Heart left ventricle (tissue), 16 donors: Measurements from ENCODE around the gene ZNF791. TPM values are rescaled to one million over a fixed set of nuclear protein-coding genes. Genes with fewer than 3 reads are reported as not detected.
A peak's percentile ranks its signal among the peaks of the same experiment; 100 is the strongest.

Experiments used
- ATAC-seq, 4 donors: fragments of 200-7000 bp; cut with Tn5 transposase; one replicate each; pipeline ENCODE4 v1.9.1; 2020 to 2022; ENCODE audit warnings: moderate library complexity in 4 of 4, mild to moderate bottlenecking in 3 of 4, moderate number of reproducible peaks in 1 of 4
- DNase-seq, 5 donors: peaks; one replicate each; pipeline ENCODE4 v3.0.0-alpha.2; 2020
- H3K27ac ChIP-seq, 12 donors: fragments of 200-600 bp; sonication (generic) in 4 of 12; one replicate each; pipeline versions ENCODE4 v1.5.0 to v1.8.0; 2016 to 2022; ENCODE audit warnings: mild to moderate bottlenecking in 2 of 12
- H3K27me3 ChIP-seq, 9 donors: fragments of 200-600 bp; sonication (generic) in 2 of 9; one replicate each; pipeline versions ENCODE4 v1.5.1 to v1.8.0; 2016 to 2022; ENCODE audit warnings: mild to moderate bottlenecking in 3 of 9
- H3K36me3 ChIP-seq, 9 donors: fragments of 200-600 bp; sonication (generic) in 2 of 9; one replicate each; pipeline versions ENCODE4 v1.5.0 to v1.8.0; 2018 to 2022; ENCODE audit warnings: mild to moderate bottlenecking in 2 of 9
- H3K4me1 ChIP-seq, 12 donors: fragments of 200-600 bp; sonication (generic) in 4 of 12; one replicate each; pipeline versions ENCODE4 v1.5.0 to v1.8.0; 2016 to 2022; ENCODE audit warnings: mild to moderate bottlenecking in 3 of 12
- H3K4me3 ChIP-seq, 12 donors: fragments of 200-600 bp; sonication (generic) in 4 of 12; one replicate each; pipeline versions ENCODE4 v1.5.0 to v1.8.0; 2017 to 2022; ENCODE audit warnings: mild to moderate bottlenecking in 9 of 12, moderate library complexity in 4 of 12
- H3K9me3 ChIP-seq, 12 donors: fragments of 200-600 bp; sonication (generic) in 4 of 12; one replicate each; pipeline versions ENCODE4 v1.5.0 to v1.8.0; 2016 to 2022; ENCODE audit warnings: mild to moderate bottlenecking in 1 of 12
- CTCF ChIP-seq, 12 donors: fragments of 200-600 bp; sonication (generic) in 4 of 12; IDR thresholded peaks; one replicate each; pipeline versions ENCODE4 v1.5.0 to v1.8.0; 2018 to 2022; ENCODE audit warnings: antibody characterized with exemption in 12 of 12, mild to moderate bottlenecking in 5 of 12
- POLR2A ChIP-seq, 2 donors: fragments of 450-650 bp; IDR thresholded peaks; one replicate each; pipeline ENCODE4 v1.6.1; 2017; ENCODE audit warnings: antibody characterized with exemption in 2 of 2, mild to moderate bottlenecking in 2 of 2, moderate library complexity in 2 of 2
- WGBS, 4 donors: extraction: QIAGEN DNeasy Blood & Tissue Kit in 2 of 4; methylation state at CpG; one replicate each; pipeline versions ENCODE4 v1.1.5 to v1.1.7; 2013 to 2018; 5-methylcytosine and 5-hydroxymethylcytosine counted together
- intact Hi-C, 10 donors: fragments of 100-400 bp; cut with DNase I; formaldehyde crosslinking; loops; one replicate each; pipeline versions ENCODE4 v1.11.1 to v1.14.2; 2022
- polyA plus RNA-seq, 2 donors: library from polyadenylated mRNA; stranded (reverse); fragments of 200-250 nt; gene quantifications; one replicate each; pipeline ENCODE4 v1.2.3, GENCODE V29; 2013
- total RNA-seq, 9 donors: library from RNA; depleted of rRNA in 2 of 9; stranded (reverse); fragments of >200 nt in 2 of 9; fragmentation: NEBNext Ultra II Directional in 3 of 9; extraction: Animal tissue kit (Norgen Biotek cat#: 25700) in 3 of 9; gene quantifications; one replicate each; pipeline versions ENCODE4 v1.1.0 to v1.2.4, GENCODE V29; 2016 to 2023
- donor health status: ischemic (EF 13 %, LVEDD 7.1; RV severe dilation, severe dysfunction).
- donor health status: healthy with polysubstance abuse.
- donor health status: DM: no; HTN: yes; CAD: no.
- donor health status: DM: no; HTN: no; CAD: no.
- donor health status: ischemic (EF 25% LVEDD 6.9; RV normal size, moderate dysfunction).
- donor health status: ischemic (EF 25% LVEDD 5.7; RV mildly dilated, moderate dysfunction).
- donor health status: healthy.
- donor health status: DM: yes; HTN: yes; CAD: no.
- donor health status: ischemic (EF 35%, LVEDD 5.7; RV mildly dilated, moderate dysfunction).
- donor health status: nonischemic (EF 11% LVEDD 7.7; RV severe dilation, severe dysfunction).
- donor health status: DM: yes; HTN: yes; CAD: no.
- donor health status: PGD.
- donor health status: ischemic (EF 29% LVEDD 5.4; RV normal size, mild dysfunction).
- donor health status: nonischemic (EF 23%, LVEDD 6.1; RV moderate dilation, normal function).

ZNF791 gene
- total and polyA plus RNA-seq, 11 donors = 6.1 to 22.6 (median 12.2) TPM

- Histone ChIP-seq H3K36me3 (peaks cover 0 to 87% (median 62%) of the 10 kb centered on the region in 9 donors), H3K4me3 (no peak overlapping the region), H3K4me1 (no peaks in the 10 kb centered on the region), H3K27me3 (no peaks in the 10 kb centered on the region), H3K9me3 (no peaks in the 10 kb centered on the region), H3K27ac (no peak overlapping the region)
- 60 to 69% (median 67%) methylated on average over 50 of the region's 50 CpGs for WGBS, 4 donors
- intact Hi-C loops = no loop called here
- TF ChIP-seq CTCF (IDR thresholded peaks at IDR 0.05) = no peak
- DNase-seq = no peak
- peak in 2 of 4 donors; percentile 33 for ATAC-seq
Observed at GRCh38 chr19:12656899-12657571, 46.3 kb downstream of the ZNF791 start.

GRCh38 chr19:12657966-12658365, 47.2 kb downstream of the ZNF791 start:
- no peaks in the 10 kb centered on the region for H3K4me1 ChIP-seq
- H3K27ac ChIP-seq = no peak overlapping the region
- H3K27me3 ChIP-seq = no peaks in the 10 kb centered on the region
- H3K36me3 ChIP-seq = peaks cover 0 to 93% (median 67%) of the 10 kb centered on the region in 9 donors
- ATAC-seq = peak in 1 of 4 donors; percentile 20
- intact Hi-C loops = no loop called here
- H3K4me3 ChIP-seq = no peak overlapping the region
- TF ChIP-seq POLR2A (IDR thresholded peaks at IDR 0.05) (no peak), CTCF (IDR thresholded peaks at IDR 0.05) (no peak)
- no peak for DNase-seq
- no peaks in the 10 kb centered on the region for H3K9me3 ChIP-seq
- WGBS, 4 donors = 95 to 98% (median 96%) methylated on average over 21 to 22 of the region's 22 CpGs

- WGBS, 4 donors = 88 to 97% (median 93%) methylated on average over 12 of the region's 12 CpGs
- no peak overlapping the region for H3K27ac ChIP-seq
- no peak overlapping the region for H3K4me3 ChIP-seq
- H3K9me3 ChIP-seq = no peaks in the 10 kb centered on the region
- ATAC-seq (no peak), DNase-seq (no peak)
- H3K36me3 ChIP-seq = peaks cover 0 to 89% (median 67%) of the 10 kb centered on the region in 9 donors
- peaks cover 0 to 19% (median 6%) of the 10 kb centered on the region in 12 donors for H3K4me1 ChIP-seq
- TF ChIP-seq CTCF (IDR thresholded peaks at IDR 0.05) (no peak), POLR2A (IDR thresholded peaks at IDR 0.05) (no peak)
- intact Hi-C loops = no loop called here
- H3K27me3 ChIP-seq = no peaks in the 10 kb centered on the region
Observed at GRCh38 chr19:12660980-12661379, 50.3 kb downstream of the ZNF791 start.

- intact Hi-C loops = loop anchor here in 1 of 10 donors (5.0 kb wide), 1 partner anchor 102 kb away; no protein-coding TSS in a partner anchor
- H3K4me1 ChIP-seq = peaks cover 4 to 41% (median 28%) of the 10 kb centered on the region in 12 donors
- H3K9me3 ChIP-seq = no peaks in the 10 kb centered on the region
- H3K4me3 ChIP-seq = peak overlapping the region in 2 of 12 donors; percentile 74 to 96
- no peak for TF ChIP-seq CTCF (IDR thresholded peaks at IDR 0.05)
- TF ChIP-seq POLR2A (IDR thresholded peaks at IDR 0.05) = no peak
- H3K27ac ChIP-seq = peak overlapping the region in 1 of 12 donors; percentile 90
- H3K36me3 ChIP-seq = peaks cover 0 to 59% (median 44%) of the 10 kb centered on the region in 9 donors
- DNase-seq = no peak
- H3K27me3 ChIP-seq = no peaks in the 10 kb centered on the region
- WGBS, 4 donors = 82 to 90% (median 87%) methylated on average over 26 to 29 of the region's 29 CpGs
- ATAC-seq = no peak
Observed at GRCh38 chr19:12664406-12665280, 53.9 kb downstream of the ZNF791 start.
